Endothelial cell of umbilical vein (primary cell): ENCODE measurements around the gene KANSL1. TPM values are rescaled to one million over a fixed set of nuclear protein-coding genes. Genes with fewer than 3 reads are reported as not detected.

ENCODE experiments used
- BruUV-seq: library from RNA; stranded (reverse); fragments of 400-500 nt; replicated peaks from 2 replicates; lab custom pipeline; 2021; lab: Mats Ljungman, UMichigan
- CTCF ChIA-PET: fragments of 300-600, 350-600 bp; sonication (Branson Sonifier 250); formaldehyde crosslinking; loops from one replicate; lab custom pipeline; 2021; ENCODE audit warnings: antibody characterized with exemption, inconsistent platforms; lab: Charles Lee
- POLR2A ChIA-PET: fragments of 300-600, 350-600 bp; sonication (Branson Sonifier 250); formaldehyde crosslinking; loops from one replicate; lab custom pipeline; 2021; ENCODE audit warnings: antibody characterized with exemption, inconsistent platforms; lab: Charles Lee
- DNase-seq: peaks from one replicate; pipeline ENCODE4 v3.0.0-alpha.2; 2011; ENCODE audit warnings: low read depth, low spot score
- FAIRE-seq: peaks from 2 replicates; lab custom pipeline; 2011; peaks lifted over from hg19 to GRCh38; lab: Jason Lieb, UNC
- H2AFZ ChIP-seq: 2 replicates; pipeline ENCODE4 v1.6.0; 2012; ENCODE audit warnings: low read depth, low read length, control low read depth, inconsistent platforms
- H3K27ac ChIP-seq: 2 replicates; pipeline ENCODE4 v1.5.1; 2011; ENCODE audit warnings: low read depth, mild to moderate bottlenecking, control low read depth, low read length, moderate library complexity; ENCODE audit not compliant: insufficient read depth
- H3K27me3 ChIP-seq, 2 experiments: 2 replicates each; pipeline versions ENCODE4 v1.6.0 to v1.6.1; 2011; ENCODE audit warnings: low read length in 2 of 2, mixed read lengths in 1 of 2; ENCODE audit not compliant: control insufficient read depth in 2 of 2, insufficient read depth in 2 of 2
- H3K36me3 ChIP-seq, 2 experiments: 2 replicates in 1 of 2; 3 replicates in 1 of 2; pipeline ENCODE4 v1.5.1; 2011; ENCODE audit warnings: low read length in 2 of 2, mild to moderate bottlenecking in 1 of 2, moderate library complexity in 1 of 2; ENCODE audit not compliant: control insufficient read depth in 2 of 2, insufficient read depth in 2 of 2; ENCODE audit errors: extremely low read depth in 1 of 2
- H3K4me1 ChIP-seq: 3 replicates; pipeline ENCODE4 v1.5.1; 2011; ENCODE audit warnings: mild to moderate bottlenecking, low read length; ENCODE audit not compliant: control insufficient read depth, insufficient read depth; ENCODE audit errors: extremely low read depth
- H3K4me2 ChIP-seq: 2 replicates; pipeline ENCODE4 v1.6.1; 2011; ENCODE audit warnings: low read length, control low read depth, mixed read lengths; ENCODE audit not compliant: insufficient read depth
- H3K4me3 ChIP-seq, 3 experiments: fragments of 200-600 bp in 1 of 3; sonication (generic), shearing (Covaris generic) in 1 of 3; replicated peaks in 1 of 3; 2 replicates each; pipeline ENCODE4 v1.5.1; 2011 to 2016; ENCODE audit warnings: control low read depth in 3 of 3, low read length in 3 of 3, mild to moderate bottlenecking in 2 of 3, inconsistent platforms in 1 of 3, low read depth in 1 of 3, moderate library complexity in 1 of 3; ENCODE audit not compliant: insufficient read depth in 1 of 3
- H3K79me2 ChIP-seq: 2 replicates; pipeline ENCODE4 v1.6.0; 2012; ENCODE audit warnings: low read length, inconsistent platforms; ENCODE audit not compliant: control insufficient read depth, insufficient read depth
- H3K9ac ChIP-seq: replicated peaks from 2 replicates; pipeline ENCODE3; 2011; ENCODE audit warnings: low read length, control low read depth; ENCODE audit not compliant: insufficient read depth; ENCODE audit errors: extremely low read depth
- H3K9me1 ChIP-seq: replicated peaks from 3 replicates; pipeline ENCODE4 v1.6.0; 2011; ENCODE audit warnings: mild to moderate bottlenecking, low read length; ENCODE audit not compliant: control insufficient read depth, insufficient read depth; ENCODE audit errors: extremely low read depth
- H3K9me3 ChIP-seq: replicated peaks from 2 replicates; pipeline ENCODE4 v1.5.1; 2012; ENCODE audit warnings: low read length, inconsistent platforms; ENCODE audit not compliant: control insufficient read depth, insufficient read depth
- H4K20me1 ChIP-seq: replicated peaks from 2 replicates; pipeline ENCODE3; 2011; ENCODE audit warnings: mild to moderate bottlenecking, low read length; ENCODE audit not compliant: control insufficient read depth, insufficient read depth; ENCODE audit errors: extremely low read depth
- CTCF ChIP-seq, 2 donors: IDR thresholded peaks; 1 replicate in 1 of 2; 2 replicates in 1 of 2; pipeline ENCODE4 v1.5.1; 2011; ENCODE audit warnings: low read length in 2 of 2, mild to moderate bottlenecking in 2 of 2, moderate library complexity in 2 of 2, control low read depth in 1 of 2, inconsistent platforms in 1 of 2, low read depth in 1 of 2; ENCODE audit not compliant: insufficient read depth in 1 of 2; ENCODE audit errors: extremely low read depth in 1 of 2
- EZH2 ChIP-seq: IDR thresholded peaks from 2 replicates; pipeline ENCODE4 v1.6.1; 2012; ENCODE audit warnings: borderline replicate concordance, low read depth, mild to moderate bottlenecking, moderate library complexity, low read length, inconsistent platforms; ENCODE audit not compliant: severe bottlenecking
- FOS ChIP-seq: IDR thresholded peaks from 2 replicates; pipeline ENCODE4 v1.6.1; 2011; ENCODE audit warnings: mild to moderate bottlenecking, low read length, moderate library complexity, borderline replicate concordance; ENCODE audit not compliant: insufficient read depth
- GATA2 ChIP-seq: IDR thresholded peaks from 2 replicates; pipeline ENCODE4 v1.7.0; 2011; ENCODE audit warnings: low read depth, mild to moderate bottlenecking, moderate library complexity, mixed read lengths, low read length; ENCODE audit not compliant: insufficient read length, insufficient read depth
- JUN ChIP-seq: IDR thresholded peaks from 2 replicates; pipeline ENCODE4 v1.6.1; 2011; ENCODE audit warnings: borderline replicate concordance, low read depth; ENCODE audit not compliant: insufficient read length, insufficient read depth
- MAX ChIP-seq: IDR thresholded peaks from 2 replicates; pipeline ENCODE4 v1.6.1; 2011; ENCODE audit not compliant: insufficient read depth, insufficient read length
- MYC ChIP-seq: IDR thresholded peaks from one replicate; pipeline ENCODE4 v1.6.1; 2011; ENCODE audit warnings: mild to moderate bottlenecking, low read depth, low read length
- POLR2A ChIP-seq: IDR thresholded peaks from 2 replicates; pipeline ENCODE4 v1.6.1; 2012; ENCODE audit warnings: low read depth, mild to moderate bottlenecking, control low read depth, low read length
- POLR2AphosphoS5 ChIP-seq: IDR thresholded peaks from 2 replicates; pipeline ENCODE4 v1.6.1; 2012; ENCODE audit warnings: low read depth, mild to moderate bottlenecking, control low read depth, low read length, moderate library complexity; ENCODE audit not compliant: insufficient read depth
- dilution Hi-C: fragments of 300-500 bp; cut with MboI; formaldehyde crosslinking; loops from one replicate; pipeline ENCODE4 v1.15.0; 2019; ENCODE audit warnings: low sequenced_read_pairs; ENCODE audit not compliant: extremely low pct_ligation_motif_present
- intact Hi-C: fragments of 100-400 bp; cut with micrococcal nuclease; formaldehyde crosslinking; loops from one replicate; pipeline ENCODE4 v1.10.0; 2022
- polyA plus RNA-seq, 4 experiments: library from polyadenylated mRNA; depleted of rRNA in 3 of 4; stranded (reverse) in 3 of 4; unstranded in 1 of 4; fragments of >200 nt; gene quantifications; 2 replicates each; pipeline versions ENCODE4 v1.2.1 to v1.2.3, GENCODE V29; 2011 to 2012; ENCODE audit warnings: missing spikeins in 1 of 4
- total RNA-seq: library from RNA; stranded (reverse); gene quantifications from 2 replicates; pipeline ENCODE4 v1.2.3, GENCODE V29; 2021

The KANSL1 gene
- total and polyA plus RNA-seq, 2 donors (not counting 3 experiments of a cell fraction or from before 2014, with no cell fraction given) = 29.1 to 74.0 TPM

GRCh38 chr17:46026166-46027047 is 166.8 kb downstream of the KANSL1 start:
- H3K27ac ChIP-seq = no peak overlapping the region
- H3K79me2 ChIP-seq = no peaks in the 10 kb centered on the region
- H3K9me3 ChIP-seq = no peaks in the 10 kb centered on the region
- no peaks in the 10 kb centered on the region for H4K20me1 ChIP-seq
- intact Hi-C loops = no loop called here
- H3K4me1 ChIP-seq = no peaks in the 10 kb centered on the region
- FAIRE-seq = no peak
- DNase-seq = no peak
- H3K36me3 ChIP-seq = peaks cover 8 to 22% of the 10 kb centered on the region in 2 experiments
- dilution Hi-C loops = no loop called here
- no peak overlapping the region for H2AFZ ChIP-seq
- H3K9ac ChIP-seq = no peak overlapping the region
- no peak for TF ChIP-seq POLR2A
- no peak for TF ChIP-seq CTCF (IDR thresholded peaks at IDR 0.05; ENCODE audit: extremely low read depth in 1 of 2, insufficient read depth in 1 of 2, low read depth in 1 of 2, low read length in 2 of 2)
- TF ChIP-seq JUN = no peak
- TF ChIP-seq EZH2 = no peak
- TF ChIP-seq POLR2AphosphoS5 = no peak
- no peak for TF ChIP-seq GATA2
- TF ChIP-seq MAX = no peak
- no peak for TF ChIP-seq FOS
- TF ChIP-seq MYC = no peak
- H3K27me3 ChIP-seq = no peaks in the 10 kb centered on the region
- ChIA-PET POLR2A (no interaction called here), CTCF (interaction anchor here (0.7 to 1.6 kb wide), 4 partner anchors 9 to 166 kb away, joined by 3 to 5 read pairs (median 4); partner anchors contain the start of gene KANSL1)
- no peaks in the 10 kb centered on the region for H3K9me1 ChIP-seq
- no peak overlapping the region for H3K4me2 ChIP-seq
- H3K4me3 ChIP-seq = no peak overlapping the region
- BruUV-seq = no TSS peak
